ENCODE measurements around the gene VPS35. TPM values are rescaled to one million over a fixed set of nuclear protein-coding genes. Genes with fewer than 3 reads are reported as not detected.
"Not testable (repeated sequence)": the region's sequence is repeated elsewhere in the genome, so short reads cannot be mapped to it uniquely, and the experiment has no call there.

Gene VPS35
- total RNA-seq, 2 donors from 2014 or later = 43.3 to 60.5 TPM

DNA sequence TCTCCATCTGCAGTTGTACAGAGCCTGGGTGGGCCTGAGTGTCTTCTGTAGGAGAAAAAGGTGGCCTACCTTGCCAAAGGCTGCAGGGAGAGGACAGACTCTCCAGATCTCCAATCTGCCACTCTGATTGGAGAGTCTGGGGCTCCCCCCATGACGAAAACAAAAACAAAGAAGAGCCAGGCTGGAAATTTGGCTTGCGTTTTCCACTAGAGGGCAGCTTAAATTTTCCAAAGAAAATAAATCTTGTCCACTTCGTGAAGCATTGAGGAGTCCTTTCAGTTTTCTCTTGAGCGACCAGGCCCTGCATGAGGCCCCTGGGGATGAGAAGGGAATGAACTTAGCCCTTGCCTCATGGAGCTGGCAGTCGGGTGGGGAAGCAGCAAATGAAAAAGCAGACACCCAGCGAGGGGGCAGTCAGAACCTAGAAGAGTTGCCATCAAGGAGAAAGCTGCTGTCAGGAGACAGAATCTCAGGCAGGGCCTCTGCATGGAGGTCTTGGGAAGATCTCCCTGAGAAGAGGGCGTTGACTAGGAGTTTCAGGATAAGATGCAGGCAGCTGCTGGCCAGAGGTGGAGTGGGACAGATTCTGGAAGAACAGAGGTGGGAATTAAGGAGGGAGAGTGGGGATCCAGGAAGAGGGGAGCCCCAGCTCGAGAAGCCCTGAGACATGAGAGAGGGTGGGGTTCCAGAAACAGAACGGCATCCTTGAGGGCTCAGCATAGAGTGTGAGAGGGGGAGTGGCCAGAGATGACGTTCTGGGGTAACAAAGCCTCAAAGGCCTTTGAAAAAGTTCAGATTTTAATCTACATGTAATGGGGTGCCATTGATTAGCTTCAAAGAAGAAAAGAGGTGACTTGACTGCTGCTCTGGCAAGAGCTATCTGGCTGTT is 59.4 kb downstream of the VPS35 start:
- Histone ChIP-seq H3K27me3 (no peaks in the 10 kb centered on the region), H3K27ac (no peak overlapping the region)
- DNase-seq (ENCODE audit: low spot score) = no peak

GRCh38 chr16:46627746-46628145 is 61.2 kb downstream of the VPS35 start:
- Histone ChIP-seq H3K9me3 (no peaks in the 10 kb centered on the region), H3K36me3 (no peaks in the 10 kb centered on the region), H3K4me1 (no peaks in the 10 kb centered on the region), H3K27ac (no peak overlapping the region), H3K4me3 (no peak overlapping the region), H3K27me3 (no peaks in the 10 kb centered on the region)
- TF ChIP-seq CTCF (IDR thresholded peaks at IDR 0.05) = no peak
- DNase-seq (ENCODE audit: low spot score) = no peak

More for the DNA sequence above, 59.4 kb downstream of the VPS35 start:
- no peak overlapping the region for H3K4me3 ChIP-seq
- H3K4me1 ChIP-seq = no peaks in the 10 kb centered on the region
- TF ChIP-seq CTCF (IDR thresholded peaks at IDR 0.05) = peak in 1 of 2 donors; percentile 49
- H3K9me3 ChIP-seq = no peaks in the 10 kb centered on the region
- H3K36me3 ChIP-seq = no peaks in the 10 kb centered on the region

GRCh38 chr16:46626681-46627080 is 62.3 kb downstream of the VPS35 start:
- not testable (repeated sequence) for DNase-seq (ENCODE audit: low spot score); H3K36me3 ChIP-seq; H3K9me3 ChIP-seq; H3K4me1 ChIP-seq; H3K27me3 ChIP-seq; H3K27ac ChIP-seq; H3K4me3 ChIP-seq

DNA sequence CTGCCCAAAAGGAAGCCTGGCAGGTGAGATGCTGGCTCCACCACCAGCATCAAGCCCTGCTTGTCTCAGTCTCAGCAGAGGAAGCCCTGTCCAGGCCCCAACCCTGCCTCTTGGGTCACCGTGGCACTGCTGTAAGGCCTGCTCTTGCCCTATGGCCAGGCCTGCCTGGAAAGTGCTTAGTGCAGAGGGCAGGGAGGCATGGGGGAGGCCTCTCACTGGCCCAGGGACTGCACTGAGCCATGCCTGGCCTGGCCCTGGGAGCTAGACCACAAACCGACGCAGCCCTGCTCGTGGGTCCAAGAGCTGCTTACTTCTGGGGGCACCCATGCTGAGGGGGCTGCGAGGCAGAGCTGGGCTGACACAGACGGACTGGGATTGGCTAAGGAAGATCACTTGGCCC is 64.1 kb downstream of the VPS35 start:
- not testable (repeated sequence) for H3K9me3 ChIP-seq; H3K36me3 ChIP-seq; H3K27ac ChIP-seq; H3K4me3 ChIP-seq; H3K27me3 ChIP-seq; DNase-seq (ENCODE audit: low spot score)
- H3K4me1 ChIP-seq = peaks cover 0 to 13% of the 10 kb centered on the region in 2 donors

DNA sequence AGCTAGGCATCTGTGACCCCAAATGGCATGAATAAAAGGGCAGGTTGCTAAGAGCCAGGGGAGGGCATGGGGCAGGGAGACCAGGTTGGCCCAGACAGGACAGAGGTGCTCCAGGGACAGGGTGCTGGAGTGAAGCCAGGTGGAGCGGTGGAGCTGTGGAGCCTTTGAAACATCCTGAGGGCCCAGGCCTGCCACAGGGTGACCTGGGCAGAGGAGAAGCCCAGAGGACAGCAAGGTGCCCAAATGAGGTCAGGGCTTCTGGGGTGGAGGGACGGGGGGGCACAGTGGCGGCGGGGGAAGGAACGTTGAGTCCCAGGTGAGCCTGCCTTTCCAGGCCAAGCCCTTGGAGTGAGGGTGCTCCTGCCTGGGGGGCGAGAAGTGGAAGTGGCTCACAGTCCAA is 65.3 kb downstream of the VPS35 start:
- H3K36me3 ChIP-seq; H3K27ac ChIP-seq; H3K27me3 ChIP-seq; H3K4me3 ChIP-seq; DNase-seq (ENCODE audit: low spot score); H3K9me3 ChIP-seq: not testable (repeated sequence)
- peaks cover 0 to 13% of the 10 kb centered on the region in 2 donors for H3K4me1 ChIP-seq

GRCh38 chr16:46623246-46623645 is 65.7 kb downstream of the VPS35 start:
- H3K27ac ChIP-seq; DNase-seq (ENCODE audit: low spot score); H3K36me3 ChIP-seq; H3K4me3 ChIP-seq; H3K9me3 ChIP-seq; H3K27me3 ChIP-seq: not testable (repeated sequence)
- peaks cover 0 to 13% of the 10 kb centered on the region in 2 donors for H3K4me1 ChIP-seq

GRCh38 chr16:46621934-46622676 is 66.9 kb downstream of the VPS35 start:
- no peak overlapping the region for H3K4me3 ChIP-seq
- peaks cover 0 to 13% of the 10 kb centered on the region in 2 donors for H3K4me1 ChIP-seq
- no peak for DNase-seq (ENCODE audit: low spot score)
- H3K9me3 ChIP-seq = no peaks in the 10 kb centered on the region
- no peak overlapping the region for H3K27ac ChIP-seq
- no peak for TF ChIP-seq CTCF (IDR thresholded peaks at IDR 0.05)
- H3K27me3 ChIP-seq = no peaks in the 10 kb centered on the region
- no peaks in the 10 kb centered on the region for H3K36me3 ChIP-seq
